Measurements from ENCODE around the gene MYLK.

DNA sequence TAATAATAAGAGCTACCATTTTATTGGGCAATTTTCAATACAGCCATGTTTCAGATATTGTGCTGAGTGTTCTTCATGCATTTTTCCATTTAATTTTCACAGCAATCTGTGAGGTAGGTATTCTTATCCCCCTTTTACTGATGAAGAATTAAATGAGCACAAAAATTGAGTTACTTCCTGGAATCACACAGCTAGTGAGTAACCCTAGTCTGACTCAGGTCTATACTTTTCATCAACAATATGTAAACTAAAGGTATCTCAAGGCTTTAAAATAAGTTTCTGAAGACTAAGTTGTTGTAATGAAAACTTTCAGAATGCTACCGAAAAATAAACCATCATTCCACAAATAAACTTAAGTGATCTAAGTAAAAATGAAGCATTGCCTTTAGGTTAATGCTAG, 321.6 kb downstream of the MYLK start:
- TF ChIP-seq, protein P1, sequence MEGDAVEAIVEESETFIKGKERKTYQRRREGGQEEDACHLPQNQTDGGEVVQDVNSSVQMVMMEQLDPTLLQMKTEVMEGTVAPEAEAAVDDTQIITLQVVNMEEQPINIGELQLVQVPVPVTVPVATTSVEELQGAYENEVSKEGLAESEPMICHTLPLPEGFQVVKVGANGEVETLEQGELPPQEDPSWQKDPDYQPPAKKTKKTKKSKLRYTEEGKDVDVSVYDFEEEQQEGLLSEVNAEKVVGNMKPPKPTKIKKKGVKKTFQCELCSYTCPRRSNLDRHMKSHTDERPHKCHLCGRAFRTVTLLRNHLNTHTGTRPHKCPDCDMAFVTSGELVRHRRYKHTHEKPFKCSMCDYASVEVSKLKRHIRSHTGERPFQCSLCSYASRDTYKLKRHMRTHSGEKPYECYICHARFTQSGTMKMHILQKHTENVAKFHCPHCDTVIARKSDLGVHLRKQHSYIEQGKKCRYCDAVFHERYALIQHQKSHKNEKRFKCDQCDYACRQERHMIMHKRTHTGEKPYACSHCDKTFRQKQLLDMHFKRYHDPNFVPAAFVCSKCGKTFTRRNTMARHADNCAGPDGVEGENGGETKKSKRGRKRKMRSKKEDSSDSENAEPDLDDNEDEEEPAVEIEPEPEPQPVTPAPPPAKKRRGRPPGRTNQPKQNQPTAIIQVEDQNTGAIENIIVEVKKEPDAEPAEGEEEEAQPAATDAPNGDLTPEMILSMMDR (IDR thresholded peaks at IDR 0.05) = no peak
- TF ChIP-seq POLR2A (IDR thresholded peaks at IDR 0.05) = no peak

Measured in lower leg skin (tissue), 3 donors.